GM19099 (cell line): ENCODE results near the gene CNTN5.

ENCODE experiments used
- POLR2A ChIP-seq: IDR thresholded peaks from 3 replicates; pipeline ENCODE4 v1.6.1; 2011; ENCODE audit warnings: low read depth; ENCODE audit not compliant: insufficient read length; ENCODE audit errors: extremely low read depth

Gene CNTN5

DNA sequence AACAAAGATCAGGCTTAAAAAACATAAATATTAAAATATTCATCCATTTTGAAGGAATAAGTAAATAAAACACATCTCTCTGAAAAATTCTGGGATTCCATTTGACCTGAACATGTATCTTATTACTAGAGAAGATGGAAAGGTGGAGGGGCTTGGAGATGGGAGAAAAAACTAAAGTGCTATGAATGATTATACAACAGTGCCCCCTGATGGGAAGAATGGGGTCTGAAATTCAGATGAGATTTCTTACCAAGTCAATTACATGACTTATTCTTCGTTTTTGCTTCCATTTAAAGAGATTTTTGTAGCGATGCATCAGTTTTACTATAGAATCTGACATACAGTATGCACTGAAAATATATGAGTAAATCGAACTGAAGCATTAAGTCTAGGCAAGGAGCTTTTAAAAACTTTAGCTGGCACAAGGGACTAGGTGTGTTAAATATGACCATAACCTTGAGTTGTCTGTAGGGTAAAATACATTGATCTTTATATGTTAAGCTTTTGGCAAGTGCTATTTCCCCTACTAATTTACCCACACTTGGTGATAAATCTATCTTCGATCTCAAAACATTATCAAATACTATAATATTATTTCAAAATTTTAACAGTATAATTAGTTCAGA is 718.8 kb downstream of the CNTN5 start:
- TF ChIP-seq POLR2A = no peak

DNA sequence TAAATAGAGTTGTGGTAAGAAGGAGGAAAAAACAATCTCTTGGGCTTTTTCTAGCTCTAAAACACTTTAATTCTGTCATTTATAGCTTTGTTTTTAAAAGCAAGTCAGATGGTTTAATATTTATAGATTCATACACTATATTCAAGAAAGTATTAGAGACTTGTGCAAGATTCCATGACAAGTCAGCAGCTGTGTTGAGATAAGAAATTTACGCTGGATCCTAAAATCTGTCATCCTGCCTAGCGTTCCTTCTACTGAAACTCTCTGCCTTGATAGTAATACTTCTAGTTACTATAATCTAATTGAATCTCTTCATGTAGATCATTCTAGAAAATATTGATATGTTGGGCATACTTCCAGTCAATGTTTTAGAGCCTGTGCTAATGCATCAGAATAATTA is 721.8 kb downstream of the CNTN5 start:
- no peak for TF ChIP-seq POLR2A

DNA sequence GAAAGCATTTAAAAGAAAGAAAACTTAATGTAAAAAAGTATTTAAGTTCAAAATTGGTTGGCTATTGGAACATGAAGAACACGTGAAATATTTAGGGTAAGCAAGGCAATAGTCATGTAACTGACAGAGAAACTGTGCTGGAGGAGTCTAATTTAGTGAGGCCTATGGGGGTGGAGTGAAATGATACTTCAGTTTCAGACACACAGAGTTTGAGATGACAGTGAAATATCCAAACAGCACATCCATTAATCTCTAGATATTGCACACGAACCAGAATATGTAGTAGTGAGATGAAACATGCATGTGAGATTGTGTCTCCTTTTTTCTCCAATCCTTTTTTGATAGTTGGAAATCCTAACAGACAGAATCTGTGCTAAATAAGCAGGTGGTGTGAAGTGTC is 739.0 kb downstream of the CNTN5 start:
- TF ChIP-seq POLR2A = no peak

DNA sequence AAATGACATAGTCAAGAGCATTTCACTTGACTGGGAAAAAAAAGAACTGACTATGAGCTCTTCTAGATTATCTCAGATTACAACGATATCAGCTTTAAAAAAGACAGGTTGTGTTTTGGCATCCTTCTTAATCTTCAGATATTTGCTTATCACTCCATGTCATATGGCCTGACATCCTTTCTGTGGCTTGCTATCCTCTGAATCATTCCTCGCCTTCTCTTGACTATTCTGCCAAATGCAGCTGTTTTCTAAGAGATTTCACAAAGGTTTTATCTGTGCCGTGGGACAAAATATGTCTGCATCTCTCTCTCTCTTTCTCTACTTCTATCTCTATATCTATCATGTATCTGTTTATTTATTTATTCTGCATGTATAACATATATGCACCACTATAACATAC is 746.1 kb downstream of the CNTN5 start:
- no peak for TF ChIP-seq POLR2A

DNA sequence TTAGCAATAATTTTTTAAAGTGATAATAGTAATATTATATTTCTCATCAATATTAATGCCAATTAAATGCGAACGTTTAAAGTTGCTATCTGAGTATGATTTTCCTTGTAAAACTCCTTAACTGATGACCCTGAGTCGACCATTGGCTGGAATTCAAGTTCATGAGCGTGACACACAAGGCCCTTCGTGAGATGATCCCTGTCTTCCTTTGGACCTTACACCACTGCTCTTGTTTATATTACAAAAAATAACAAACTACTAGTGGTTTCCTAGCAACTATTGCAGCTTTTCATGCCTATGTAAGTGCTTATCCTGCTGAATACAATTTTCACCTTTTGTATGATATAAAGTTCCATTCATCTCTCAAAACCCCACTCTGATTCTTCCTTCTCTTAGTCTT is 752.9 kb downstream of the CNTN5 start:
- no peak for TF ChIP-seq POLR2A

DNA sequence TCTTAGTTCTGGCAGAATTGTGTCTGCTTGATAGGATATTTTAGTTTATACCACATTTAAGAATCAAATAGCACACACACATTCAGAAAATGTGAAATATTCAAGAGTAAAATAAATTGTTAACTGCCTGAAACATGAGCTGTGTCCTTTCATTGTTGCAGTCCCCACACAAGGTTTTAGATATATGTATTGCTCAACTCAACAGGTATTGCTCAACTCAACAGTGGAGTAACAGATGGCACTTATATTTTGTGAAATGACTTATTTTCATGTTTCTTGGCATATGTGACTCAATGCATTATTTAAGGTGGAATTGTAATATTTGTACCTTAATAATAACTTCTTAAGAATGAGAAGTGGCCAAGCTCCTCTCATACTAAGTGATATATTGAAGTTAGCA is 760.3 kb downstream of the CNTN5 start:
- no peak for TF ChIP-seq POLR2A

DNA sequence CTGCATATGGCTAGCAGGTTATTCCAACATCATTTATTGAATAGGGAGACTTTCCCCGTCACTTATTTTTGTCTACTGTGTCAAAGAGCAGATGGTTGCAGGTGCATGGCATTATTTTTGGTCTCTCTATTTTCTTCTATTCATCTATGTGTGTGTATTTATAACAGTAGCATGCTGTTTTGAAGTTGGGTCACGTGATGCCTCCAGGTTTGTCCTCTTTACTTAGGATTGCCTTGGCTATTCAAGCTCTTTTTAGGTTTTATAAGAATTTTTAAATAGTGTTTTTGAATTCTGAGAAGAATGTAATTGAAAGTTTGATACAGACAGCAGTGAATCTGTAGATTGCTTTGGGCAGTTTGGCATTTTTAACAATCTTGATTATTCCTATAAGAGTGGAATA is 770.6 kb downstream of the CNTN5 start:
- TF ChIP-seq POLR2A = no peak

DNA sequence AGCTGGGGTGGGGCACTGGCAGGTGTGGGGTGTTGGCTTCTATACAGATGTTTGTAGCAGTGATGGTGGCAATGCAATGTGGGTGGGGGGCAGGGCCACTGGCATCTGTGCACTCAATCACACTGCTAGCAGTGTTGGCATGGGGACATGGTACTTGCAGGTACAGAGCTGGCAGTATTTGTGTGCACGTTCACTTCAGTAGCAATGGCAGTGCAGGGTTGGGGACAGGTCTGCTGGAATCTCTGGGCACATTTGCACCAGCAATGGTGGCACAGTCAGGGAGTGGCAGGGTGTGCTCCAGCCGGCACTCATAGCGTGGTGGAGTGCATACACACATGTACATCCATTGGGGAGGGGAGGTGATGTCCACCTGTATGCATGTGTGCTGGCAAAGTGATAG is 775.2 kb downstream of the CNTN5 start:
- no peak for TF ChIP-seq POLR2A

DNA sequence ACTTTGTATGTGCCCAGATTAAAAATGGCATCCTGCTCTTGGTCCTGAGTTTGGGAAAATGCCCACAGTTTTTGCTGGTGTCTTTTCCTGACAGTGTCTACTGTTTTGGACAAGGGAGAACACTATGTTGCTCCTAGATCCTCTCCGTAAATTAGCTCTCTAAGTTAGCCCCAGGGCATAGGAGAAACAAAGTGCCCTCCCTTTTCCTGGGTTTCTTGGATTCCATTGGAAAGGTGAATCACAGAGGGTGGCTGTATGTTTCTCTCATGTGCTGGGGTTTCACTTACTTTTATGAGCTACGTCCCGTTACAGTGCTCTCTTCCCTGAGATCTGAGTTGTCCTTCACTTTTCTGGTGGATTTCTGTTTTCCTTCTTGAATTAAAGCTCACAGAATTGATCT is 782.8 kb downstream of the CNTN5 start:
- TF ChIP-seq POLR2A = no peak

DNA sequence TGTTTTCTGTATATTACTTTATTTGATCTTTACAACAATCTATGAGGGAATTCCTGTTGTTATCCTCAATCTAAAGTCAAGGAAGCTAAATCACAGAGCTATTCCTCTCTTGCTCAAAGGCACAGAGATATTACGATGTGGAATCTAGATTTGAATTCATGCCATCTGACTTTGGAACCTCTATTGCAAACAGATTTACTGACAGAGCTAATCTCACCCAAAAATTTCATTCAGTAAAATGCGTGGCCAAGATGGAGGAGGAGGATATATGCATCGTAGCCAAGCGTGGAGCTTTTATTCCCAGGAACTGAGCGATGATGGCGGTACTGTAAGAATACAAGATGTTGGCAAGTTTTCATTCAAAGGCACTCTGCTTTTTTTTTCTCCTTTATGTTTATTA is 791.8 kb downstream of the CNTN5 start:
- TF ChIP-seq POLR2A = no peak

DNA sequence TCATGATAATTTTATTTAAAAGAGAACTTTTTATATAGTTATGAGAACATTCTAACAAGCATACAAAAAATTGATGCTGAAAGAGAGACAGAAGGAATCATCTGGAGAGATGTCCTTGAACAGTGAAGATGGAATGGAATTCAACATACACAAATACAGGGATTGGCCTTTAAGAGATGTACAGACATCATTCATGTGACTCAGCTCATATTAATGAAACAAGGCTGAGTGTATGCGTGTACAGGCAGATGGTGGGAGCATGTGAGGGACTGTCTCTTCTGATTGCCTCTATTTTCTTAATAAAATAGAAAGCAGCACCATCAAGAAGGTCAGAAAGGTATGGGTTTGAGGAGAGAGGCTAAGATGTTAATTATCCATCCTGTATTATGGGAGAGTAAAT is 793.3 kb downstream of the CNTN5 start:
- TF ChIP-seq POLR2A = no peak

DNA sequence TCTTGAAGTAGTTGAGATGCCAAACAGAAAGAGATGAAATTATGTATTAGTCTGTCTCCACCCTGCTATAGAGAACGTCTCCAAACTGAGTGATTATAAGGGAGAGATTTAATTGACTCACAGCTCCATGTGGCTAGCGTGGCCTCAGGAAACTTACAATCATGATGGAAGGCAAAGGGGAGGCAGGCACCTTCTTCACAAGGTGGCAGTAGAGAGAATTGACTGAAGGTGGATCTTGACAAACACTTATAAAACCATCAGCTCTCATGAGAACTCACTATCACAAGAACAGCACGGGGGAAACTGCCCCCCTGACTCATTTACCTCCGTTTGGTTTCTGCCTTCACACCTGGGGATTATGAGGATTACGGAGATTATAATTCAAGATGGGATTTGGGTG is 794.0 kb downstream of the CNTN5 start:
- TF ChIP-seq POLR2A = no peak

DNA sequence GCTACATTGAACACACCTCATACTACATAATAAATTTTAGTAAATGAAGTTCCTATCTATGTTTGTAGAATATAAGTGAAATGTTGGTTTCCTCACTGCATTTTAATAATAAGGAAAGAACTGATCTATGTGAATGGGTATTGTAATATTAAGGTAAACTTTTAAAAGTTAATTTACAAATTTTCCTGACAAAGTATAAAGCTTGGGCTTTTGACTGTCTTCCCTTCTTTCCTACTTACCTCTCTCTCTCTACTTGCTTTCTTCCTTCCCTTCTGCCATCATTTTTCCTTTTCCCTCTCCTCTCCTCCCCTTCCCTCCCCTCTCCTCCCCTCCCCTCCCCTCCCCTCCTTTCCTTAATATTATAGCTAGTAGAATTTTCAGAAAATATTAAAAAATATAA is 798.2 kb downstream of the CNTN5 start:
- no peak for TF ChIP-seq POLR2A

DNA sequence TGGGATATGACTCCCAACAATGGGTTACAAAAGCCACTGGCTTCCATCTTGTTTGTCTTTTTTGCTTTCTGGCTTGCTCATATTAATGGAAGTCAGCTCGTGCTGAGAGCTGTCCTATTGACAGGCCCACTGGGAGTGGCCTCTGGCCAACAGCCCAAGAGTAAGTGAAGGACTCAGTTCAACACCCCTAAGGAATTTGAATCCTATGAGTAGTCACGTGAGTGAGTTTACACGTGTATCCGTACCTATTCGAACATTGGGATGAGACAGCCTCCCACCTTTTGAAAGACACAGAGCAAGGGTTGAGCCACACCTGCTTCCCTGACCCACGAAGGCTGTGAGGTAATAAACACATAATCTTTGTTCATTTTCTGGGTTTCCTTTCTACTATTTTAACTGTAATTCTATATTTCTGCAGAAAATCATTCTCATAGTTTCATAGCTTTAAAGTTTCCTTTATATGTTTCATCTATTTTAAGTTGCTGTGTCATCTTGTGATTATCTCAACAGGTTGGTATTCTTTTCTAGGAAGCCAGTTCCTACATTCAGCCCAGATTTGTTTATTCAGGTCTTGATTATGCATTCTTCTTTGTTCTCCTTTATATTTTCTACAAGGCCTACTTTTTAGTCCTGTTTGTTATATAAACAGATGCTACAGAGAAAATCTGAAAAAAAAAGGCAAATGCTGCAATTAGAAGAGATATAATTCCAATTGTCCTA is 802.3 kb downstream of the CNTN5 start:
- TF ChIP-seq POLR2A = no peak

DNA sequence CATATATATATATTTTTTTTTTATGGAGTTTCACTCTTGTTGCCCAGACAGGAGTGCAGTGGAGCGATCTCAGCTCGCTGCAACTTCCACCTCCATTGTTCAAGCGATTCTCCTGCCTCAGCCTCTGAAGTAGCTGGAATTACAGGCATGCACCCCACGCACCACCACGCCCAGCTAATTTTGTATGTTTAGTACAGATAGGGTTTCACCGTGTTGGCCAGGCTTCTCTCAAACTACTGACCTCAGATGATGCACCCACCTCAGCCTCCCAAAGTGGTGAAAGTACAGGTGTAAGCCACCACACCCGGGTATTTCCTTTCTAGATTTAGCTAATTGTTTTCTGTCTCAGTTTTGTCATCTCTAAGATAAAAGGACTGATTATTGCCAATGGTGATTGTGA is 821.1 kb downstream of the CNTN5 start:
- no peak for TF ChIP-seq POLR2A

DNA sequence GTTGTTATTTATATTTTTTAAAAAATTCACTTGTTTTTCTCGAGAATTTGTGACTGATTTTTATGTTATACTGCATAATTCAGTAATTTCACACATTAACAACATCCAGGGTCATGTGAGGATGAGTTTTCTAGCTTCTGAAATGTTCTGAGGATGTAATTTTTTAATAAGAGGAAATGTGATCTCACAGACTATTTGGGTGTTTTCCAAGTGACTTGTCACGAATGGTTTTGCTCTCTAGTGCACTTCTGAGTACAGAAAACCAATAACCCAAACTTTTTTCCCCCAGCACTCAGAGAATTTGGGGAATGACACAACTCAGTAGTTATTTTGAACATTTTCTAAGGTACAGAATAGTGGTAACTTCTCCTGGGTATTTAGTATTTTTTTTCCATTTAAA is 845.2 kb downstream of the CNTN5 start:
- TF ChIP-seq POLR2A = no peak

DNA sequence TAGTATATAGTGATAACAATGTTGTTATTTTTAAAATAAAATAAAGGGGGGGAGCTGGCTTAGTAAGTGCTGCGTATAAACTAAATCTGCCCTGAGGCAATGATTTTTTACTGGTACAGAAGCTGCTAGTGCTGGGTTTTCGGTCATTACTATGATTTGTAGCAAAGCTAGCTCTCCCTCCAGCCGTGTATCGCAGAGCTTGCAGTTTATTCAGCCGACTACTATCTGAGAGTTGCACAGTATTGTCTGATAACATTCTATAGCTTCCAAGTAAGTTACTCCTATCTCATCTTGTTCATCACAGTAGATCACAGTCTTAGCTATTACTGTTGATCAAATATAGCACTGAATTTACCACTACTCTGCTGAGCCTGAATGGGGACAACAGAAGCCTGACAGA is 860.9 kb downstream of the CNTN5 start:
- no peak for TF ChIP-seq POLR2A
